ENCODE measurements around the gene MARK1. TPM values are rescaled to one million over a fixed set of nuclear protein-coding genes. Genes with fewer than 3 reads are reported as not detected.

The MARK1 gene
- polyA plus RNA-seq, 3 donors = not detected

DNA sequence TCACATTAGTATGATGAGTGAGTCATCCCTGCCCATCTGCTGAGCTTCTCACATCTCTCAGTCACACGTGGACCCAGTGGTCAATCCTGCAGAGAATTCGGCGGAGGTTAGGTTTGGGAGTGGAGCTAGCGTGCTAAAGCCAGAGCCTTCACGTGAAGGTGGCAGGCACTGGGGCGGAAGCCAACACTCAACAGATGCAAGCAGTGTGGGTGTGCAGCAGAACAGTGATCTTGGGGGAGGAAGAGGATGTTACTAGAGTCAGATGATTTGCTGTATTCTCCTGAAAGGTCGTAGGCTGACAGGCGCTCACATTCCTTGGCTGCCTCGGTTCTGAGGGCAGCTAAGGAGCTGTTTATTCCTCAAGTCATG lies 168.9 kb downstream of the MARK1 start:
- peaks cover 0 to 9% of the 10 kb centered on the region in 2 donors for H3K36me3 Mint-ChIP-seq
- H4K20me1 ChIP-seq (ENCODE audit: insufficient read depth, low read length) = no peaks in the 10 kb centered on the region
- peaks cover 14% of the 10 kb centered on the region for H3K4me1 Mint-ChIP-seq
- H2AFZ ChIP-seq (ENCODE audit: insufficient read depth, low read depth, low read length, poor library complexity, severe bottlenecking) = no peak overlapping the region
- H3K79me2 ChIP-seq (ENCODE audit: insufficient read depth, low read length) = no peaks in the 10 kb centered on the region
- no peak overlapping the region for H3K9ac ChIP-seq (ENCODE audit: insufficient read depth, low read length, poor library complexity, severe bottlenecking)
- no CpG with 5 or more reads among the region's 9 CpGs for WGBS (ENCODE audit: insufficient coverage)
- no peak overlapping the region for H3K27ac Mint-ChIP-seq
- H3K27me3 Mint-ChIP-seq (ENCODE audit: low read depth in 3 of 3) = peaks cover 2 to 10% (median 6%) of the 10 kb centered on the region in 3 donors
- no peak for TF ChIP-seq CTCF (IDR thresholded peaks at IDR 0.05)
- H3K27ac ChIP-seq (ENCODE audit: low read depth in 1 of 2, low read length in 2 of 2) = no peak overlapping the region
- no peak overlapping the region for H3K4me2 ChIP-seq (replicated peaks; ENCODE audit: extremely low read depth, low read length, poor library complexity, severe bottlenecking)
- no peak overlapping the region for H3K4me3 Mint-ChIP-seq
- H3K4me3 ChIP-seq (replicated peaks in 1 of 3; ENCODE audit: low read depth in 2 of 3, low read length in 3 of 3) = no peak overlapping the region
- peaks cover 2 to 6% of the 10 kb centered on the region in 2 donors for H3K4me1 ChIP-seq (ENCODE audit: control insufficient read depth in 1 of 2, insufficient read depth in 2 of 2, low read length in 2 of 2)
- intact Hi-C loops (cut with micrococcal nuclease) = no loop called here
- H3K36me3 ChIP-seq (replicated peaks in 1 of 2; ENCODE audit: control insufficient read depth in 1 of 2, insufficient read depth in 2 of 2, low read length in 2 of 2) = no peaks in the 10 kb centered on the region
- peaks cover 5 to 10% of the 10 kb centered on the region in 2 donors for H3K27me3 ChIP-seq (ENCODE audit: control insufficient read depth in 2 of 2, insufficient read depth in 2 of 2, low read length in 2 of 2)
- no peak for DNase-seq
- peaks cover 0 to 2% (median 0%) of the 10 kb centered on the region in 7 donors for H3K9me3 Mint-ChIP-seq
- H3K9me3 ChIP-seq (replicated peaks in 1 of 2; ENCODE audit: control insufficient read depth in 1 of 2, insufficient read depth in 1 of 2, low read length in 2 of 2) = no peaks in the 10 kb centered on the region

DNA sequence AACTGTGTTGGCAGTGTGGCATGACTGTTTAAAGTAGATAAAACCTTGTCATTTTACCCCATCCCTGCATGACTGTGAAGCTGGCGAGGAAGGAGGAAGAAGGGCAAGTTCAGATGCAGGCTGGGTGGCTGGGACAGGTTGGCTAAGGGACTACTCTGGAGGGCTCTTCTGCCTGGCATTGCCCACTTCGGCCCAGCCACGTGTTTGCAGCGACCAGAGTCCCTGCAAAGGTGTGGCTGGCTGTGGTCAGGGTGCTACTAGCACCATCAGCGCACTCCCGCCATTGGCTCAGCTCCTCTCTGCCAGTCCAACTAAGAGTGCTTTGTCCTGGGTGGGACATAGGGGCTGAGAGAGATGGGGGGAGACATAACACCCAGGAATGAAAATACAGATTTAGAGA lies 169.4 kb downstream of the MARK1 start:
- peaks cover 7 to 11% of the 10 kb centered on the region in 2 donors for H3K4me1 ChIP-seq (ENCODE audit: control insufficient read depth in 1 of 2, insufficient read depth in 2 of 2, low read length in 2 of 2)
- no peak overlapping the region for H3K27ac Mint-ChIP-seq
- no peak for DNase-seq
- no peaks in the 10 kb centered on the region for H3K36me3 ChIP-seq (replicated peaks in 1 of 2; ENCODE audit: control insufficient read depth in 1 of 2, insufficient read depth in 2 of 2, low read length in 2 of 2)
- intact Hi-C loops (cut with micrococcal nuclease) = no loop called here
- peaks cover 18% of the 10 kb centered on the region for H3K4me1 Mint-ChIP-seq
- no peaks in the 10 kb centered on the region for H4K20me1 ChIP-seq (ENCODE audit: insufficient read depth, low read length)
- H3K9me3 ChIP-seq (replicated peaks in 1 of 2; ENCODE audit: control insufficient read depth in 1 of 2, insufficient read depth in 1 of 2, low read length in 2 of 2) = no peaks in the 10 kb centered on the region
- H3K27me3 ChIP-seq (ENCODE audit: control insufficient read depth in 2 of 2, insufficient read depth in 2 of 2, low read length in 2 of 2) = peaks cover 3 to 6% of the 10 kb centered on the region in 2 donors
- no peak overlapping the region for H2AFZ ChIP-seq (ENCODE audit: insufficient read depth, low read depth, low read length, poor library complexity, severe bottlenecking)
- H3K27ac ChIP-seq (ENCODE audit: low read depth in 1 of 2, low read length in 2 of 2) = no peak overlapping the region
- H3K9me3 Mint-ChIP-seq = peaks cover 0 to 2% (median 0%) of the 10 kb centered on the region in 7 donors
- H3K4me2 ChIP-seq (replicated peaks; ENCODE audit: extremely low read depth, low read length, poor library complexity, severe bottlenecking) = no peak overlapping the region
- H3K9ac ChIP-seq (ENCODE audit: insufficient read depth, low read length, poor library complexity, severe bottlenecking) = no peak overlapping the region
- H3K4me3 ChIP-seq (replicated peaks in 1 of 3; ENCODE audit: low read depth in 2 of 3, low read length in 3 of 3) = no peak overlapping the region
- H3K79me2 ChIP-seq (ENCODE audit: insufficient read depth, low read length) = no peaks in the 10 kb centered on the region
- peaks cover 0 to 9% of the 10 kb centered on the region in 2 donors for H3K36me3 Mint-ChIP-seq
- no peak overlapping the region for H3K4me3 Mint-ChIP-seq
- peaks cover 0 to 7% (median 5%) of the 10 kb centered on the region in 3 donors for H3K27me3 Mint-ChIP-seq (ENCODE audit: low read depth in 3 of 3)
- TF ChIP-seq CTCF (IDR thresholded peaks at IDR 0.05) = no peak
- 86% methylated on average over 6 of the region's 6 CpGs for WGBS (ENCODE audit: insufficient coverage)
